Stimulated activated memory B cell treated with anti-CD40 and anti-IgM and Interleukin-4, amounts not matched to agents 10 μg/mL and 1 μg/mL and 100 μg/mL, for 72 hours (primary cell): Measurements from ENCODE around the gene C5.

Source experiments
- ATAC-seq: fragments of 150-1000 bp; cut with Tn5 transposase; 2 replicates; pipeline ENCODE4 v1.10.0; 2021
- H3K27ac Mint-ChIP-seq: one replicate; pipeline ENCODE4 v1.8.0; 2022; ENCODE audit warnings: mild to moderate bottlenecking, mixed read lengths
- H3K27me3 Mint-ChIP-seq: one replicate; pipeline ENCODE4 v1.8.0; 2022; ENCODE audit warnings: mixed read lengths
- H3K36me3 Mint-ChIP-seq: one replicate; pipeline ENCODE4 v1.8.0; 2022; ENCODE audit warnings: mixed read lengths
- H3K4me1 Mint-ChIP-seq: one replicate; pipeline ENCODE4 v1.8.0; 2022; ENCODE audit warnings: mixed read lengths
- H3K4me3 Mint-ChIP-seq: one replicate; pipeline ENCODE4 v1.8.0; 2022; ENCODE audit warnings: mild to moderate bottlenecking, moderate library complexity, mixed read lengths
- H3K9me3 Mint-ChIP-seq: one replicate; pipeline ENCODE4 v1.8.0; 2022; ENCODE audit warnings: mixed read lengths

The C5 gene

GRCh38 chr9:120933310-120934055 is 116.6 kb downstream of the C5 start:
- no peaks in the 10 kb centered on the region for H3K36me3 Mint-ChIP-seq
- H3K27me3 Mint-ChIP-seq: no peaks in the 10 kb centered on the region
- no peak for ATAC-seq
- peak overlapping the region; percentile 98 for H3K27ac Mint-ChIP-seq
- no peaks in the 10 kb centered on the region for H3K9me3 Mint-ChIP-seq
- no peak overlapping the region for H3K4me3 Mint-ChIP-seq
- peaks cover 90% of the 10 kb centered on the region for H3K4me1 Mint-ChIP-seq

GRCh38 chr9:120932086-120932823 is 117.8 kb downstream of the C5 start:
- Mint-ChIP-seq H3K27me3 (no peaks in the 10 kb centered on the region), H3K36me3 (no peaks in the 10 kb centered on the region), H3K4me3 (peak overlapping the region; percentile 62), H3K9me3 (no peaks in the 10 kb centered on the region), H3K27ac (peak overlapping the region; percentile 98), H3K4me1 (peaks cover 93% of the 10 kb centered on the region)
- ATAC-seq: no peak

GRCh38 chr9:120931231-120932085 is 118.6 kb downstream of the C5 start:
- H3K4me1 Mint-ChIP-seq: peaks cover 93% of the 10 kb centered on the region
- peak; percentile 84 for ATAC-seq
- H3K36me3 Mint-ChIP-seq: no peaks in the 10 kb centered on the region
- peak overlapping the region; percentile 98 for H3K27ac Mint-ChIP-seq
- H3K9me3 Mint-ChIP-seq: no peaks in the 10 kb centered on the region
- peak overlapping the region; percentile 62 for H3K4me3 Mint-ChIP-seq
- no peaks in the 10 kb centered on the region for H3K27me3 Mint-ChIP-seq

- H3K4me3 Mint-ChIP-seq: peak overlapping the region; percentile 70
- no peaks in the 10 kb centered on the region for H3K27me3 Mint-ChIP-seq
- peak overlapping the region; percentile 98 for H3K27ac Mint-ChIP-seq
- H3K9me3 Mint-ChIP-seq: no peaks in the 10 kb centered on the region
- H3K36me3 Mint-ChIP-seq: peaks cover 16% of the 10 kb centered on the region
- ATAC-seq: no peak
- peaks cover 92% of the 10 kb centered on the region for H3K4me1 Mint-ChIP-seq
These were observed 120.8 kb downstream of the C5 start for GRCh38 chr9:120929229-120929791.

- peak overlapping the region; percentile 94 for H3K4me3 Mint-ChIP-seq
- H3K27me3 Mint-ChIP-seq: no peaks in the 10 kb centered on the region
- H3K4me1 Mint-ChIP-seq: peaks cover 92% of the 10 kb centered on the region
- ATAC-seq: peak; percentile 58
- peaks cover 22% of the 10 kb centered on the region for H3K36me3 Mint-ChIP-seq
- no peaks in the 10 kb centered on the region for H3K9me3 Mint-ChIP-seq
- H3K27ac Mint-ChIP-seq: peak overlapping the region; percentile 98
These were observed 121.4 kb downstream of the C5 start for GRCh38 chr9:120928483-120929228.

- peaks cover 29% of the 10 kb centered on the region for H3K36me3 Mint-ChIP-seq
- H3K4me1 Mint-ChIP-seq: peaks cover 92% of the 10 kb centered on the region
- no peaks in the 10 kb centered on the region for H3K27me3 Mint-ChIP-seq
- peak overlapping the region; percentile 94 for H3K4me3 Mint-ChIP-seq
- peak overlapping the region; percentile 98 for H3K27ac Mint-ChIP-seq
- H3K9me3 Mint-ChIP-seq: no peaks in the 10 kb centered on the region
- no peak for ATAC-seq
These were observed 122.0 kb downstream of the C5 start for GRCh38 chr9:120928015-120928482.

- Mint-ChIP-seq H3K27ac (peak overlapping the region; percentile 98), H3K27me3 (no peaks in the 10 kb centered on the region), H3K9me3 (no peaks in the 10 kb centered on the region), H3K4me1 (peaks cover 92% of the 10 kb centered on the region), H3K36me3 (peaks cover 35% of the 10 kb centered on the region), H3K4me3 (peak overlapping the region; percentile 94)
- ATAC-seq: no peak
These were observed 122.6 kb downstream of the C5 start for GRCh38 chr9:120927269-120928014.

- peak; percentile 66 for ATAC-seq
- H3K9me3 Mint-ChIP-seq: no peaks in the 10 kb centered on the region
- H3K27ac Mint-ChIP-seq: peak within 1 kb of the TSS; percentile 98
- peak within 1 kb of the TSS; percentile 94 for H3K4me3 Mint-ChIP-seq
- H3K36me3 Mint-ChIP-seq: peaks cover 44% of the 10 kb centered on the region
- H3K27me3 Mint-ChIP-seq: no peaks in the 10 kb centered on the region
- H3K4me1 Mint-ChIP-seq: peaks cover 91% of the 10 kb centered on the region
These were observed 123.6 kb downstream of the C5 start, which contains the start of gene TRAF1 for GRCh38 chr9:120926397-120926928. Gene TRAF1, minus strand, starts transcription at chr9:120926796. Its CDS starts 721 bp downstream, at chr9:120926075.

GRCh38 chr9:120925535-120926396 is 124.3 kb downstream of the C5 start:
- peak overlapping the region; percentile 98 for H3K27ac Mint-ChIP-seq
- H3K4me1 Mint-ChIP-seq: peaks cover 91% of the 10 kb centered on the region
- peak; percentile 80 for ATAC-seq
- H3K4me3 Mint-ChIP-seq: peak overlapping the region; percentile 94
- no peaks in the 10 kb centered on the region for H3K27me3 Mint-ChIP-seq
- H3K9me3 Mint-ChIP-seq: no peaks in the 10 kb centered on the region
- H3K36me3 Mint-ChIP-seq: peaks cover 51% of the 10 kb centered on the region

GRCh38 chr9:120924698-120925534 is 125.2 kb downstream of the C5 start:
- peaks cover 59% of the 10 kb centered on the region for H3K36me3 Mint-ChIP-seq
- ATAC-seq: peak; percentile 34

GRCh38 chr9:120923620-120924328 is 126.3 kb downstream of the C5 start:
- Mint-ChIP-seq H3K27ac (peak overlapping the region; percentile 98), H3K27me3 (no peaks in the 10 kb centered on the region), H3K4me3 (peak overlapping the region; percentile 94), H3K4me1 (peaks cover 93% of the 10 kb centered on the region), H3K9me3 (no peaks in the 10 kb centered on the region), H3K36me3 (peaks cover 70% of the 10 kb centered on the region)
- no peak for ATAC-seq

More at GRCh38 chr9:120924698-120925534, 125.2 kb downstream of the C5 start:
- Mint-ChIP-seq H3K27me3 (no peaks in the 10 kb centered on the region), H3K4me1 (peaks cover 91% of the 10 kb centered on the region), H3K27ac (peak overlapping the region; percentile 98), H3K9me3 (no peaks in the 10 kb centered on the region), H3K4me3 (peak overlapping the region; percentile 94)
